ENCODE measurements around the gene C1orf21. TPM values are rescaled to one million over a fixed set of nuclear protein-coding genes. Genes with fewer than 3 reads are reported as not detected.

C1orf21 gene
- total and polyA plus RNA-seq, 2 of the 4 experiments (the other 2 are of a cell fraction) = 6.4 to 9.9 TPM

- no peak overlapping the region for H3K18ac ChIP-seq (ENCODE audit: low read depth, low read length)
- H3K79me1 ChIP-seq (ENCODE audit: low read depth in 1 of 2, low read length in 2 of 2) = peaks cover 0 to 6% of the 10 kb centered on the region in 2 experiments; a peak in 2 of 4 replicates
- H3K9me1 ChIP-seq (ENCODE audit: insufficient read depth, low read length) = no peaks in the 10 kb centered on the region
- no peak overlapping the region for H4K91ac ChIP-seq (ENCODE audit: insufficient read depth, low read depth, low read length)
- ChIA-PET CTCF (no interaction called here), POLR2A (ENCODE audit: unreplicated experiment) (no interaction called here)
- no peak overlapping the region for H4K8ac ChIP-seq (ENCODE audit: low read depth in 2 of 2, low read length in 2 of 2)
- no peak for DNase-seq
- no peaks in the 10 kb centered on the region for H3K36me3 ChIP-seq (ENCODE audit: control insufficient read depth, insufficient read depth, low read length)
- no peak overlapping the region for H2BK120ac ChIP-seq (ENCODE audit: low read depth, low read length)
- H3K4me2 ChIP-seq (ENCODE audit: low read depth, low read length) = no peak overlapping the region
- no peak overlapping the region for H3K27ac ChIP-seq (ENCODE audit: insufficient read depth, low read length)
- H3K56ac ChIP-seq (ENCODE audit: extremely low read depth, insufficient read depth, low read length) = no peak overlapping the region
- H3K14ac ChIP-seq (replicated peaks; ENCODE audit: low read depth, low read length) = no peak overlapping the region
- H3K9me3 ChIP-seq (ENCODE audit: control insufficient read depth, insufficient read depth, low read length) = no peaks in the 10 kb centered on the region
- H3K4me1 ChIP-seq (ENCODE audit: control insufficient read depth, insufficient read depth, low read length) = peaks cover 2% of the 10 kb centered on the region
- in situ Hi-C loops (cut with MboI; ENCODE audit: low sequenced_read_pairs) = no loop called here
- ATAC-seq (ENCODE audit: low read depth) = no peak
- H4K20me1 ChIP-seq (ENCODE audit: insufficient read depth, low read length) = no peaks in the 10 kb centered on the region
- no peaks in the 10 kb centered on the region for H3K27me3 ChIP-seq (ENCODE audit: control insufficient read depth, insufficient read depth, low read length)
- no peak overlapping the region for H2BK20ac ChIP-seq (ENCODE audit: low read depth, low read length)
- no peak overlapping the region for H3K4me3 ChIP-seq (ENCODE audit: insufficient read depth, low read depth, low read length)
- no peak overlapping the region for H3K4ac ChIP-seq (ENCODE audit: low read depth, low read length)
- H3K9ac ChIP-seq (ENCODE audit: low read depth, low read length) = no peak overlapping the region
- H2BK5ac ChIP-seq (ENCODE audit: low read depth, low read length, poor library complexity, severe bottlenecking) = no peak overlapping the region
- WGBS, 2 experiments (ENCODE audit: extremely low coverage in 2 of 2, insufficient read length in 1 of 2) = 100% methylated on average over 1 of the region's 6 CpGs; no CpG with 5 or more reads in 1 of the 2 experiments
- H2AK9ac ChIP-seq (replicated peaks; ENCODE audit: low read depth, low read length, poor library complexity) = no peak overlapping the region
- H2AK5ac ChIP-seq (ENCODE audit: low read depth, low read length) = no peak overlapping the region
- TF ChIP-seq RAD21 (IDR thresholded peaks at IDR 0.05; ENCODE audit: low read length) (no peak), RCOR1 (IDR thresholded peaks at IDR 0.05; ENCODE audit: insufficient replicate concordance, low read length) (no peak), POLR2A (IDR thresholded peaks at IDR 0.05; ENCODE audit: low read depth, low read length) (no peak), MAZ (IDR thresholded peaks at IDR 0.05; ENCODE audit: borderline replicate concordance, low read depth, low read length) (no peak)
- H4K5ac ChIP-seq (ENCODE audit: low read depth, low read length) = no peak overlapping the region
- H3K23ac ChIP-seq (ENCODE audit: low read depth, low read length) = no peak overlapping the region
- H2AFZ ChIP-seq (replicated peaks; ENCODE audit: low read length, poor library complexity) = no peak overlapping the region
- intact Hi-C loops (cut with micrococcal nuclease) = no loop called here
- dilution Hi-C loops (cut with HindIII; ENCODE audit: low sequenced_read_pairs, unreplicated experiment) = no loop called here
- BruUV-seq (replicated peaks) = no TSS peak
- H2BK15ac ChIP-seq (ENCODE audit: low read depth, low read length) = no peak overlapping the region
Observed at GRCh38 chr1:184503221-184503749, 116.5 kb downstream of the C1orf21 start.
